ENCODE measurements around the gene C10orf90.

Gene C10orf90

DNA sequence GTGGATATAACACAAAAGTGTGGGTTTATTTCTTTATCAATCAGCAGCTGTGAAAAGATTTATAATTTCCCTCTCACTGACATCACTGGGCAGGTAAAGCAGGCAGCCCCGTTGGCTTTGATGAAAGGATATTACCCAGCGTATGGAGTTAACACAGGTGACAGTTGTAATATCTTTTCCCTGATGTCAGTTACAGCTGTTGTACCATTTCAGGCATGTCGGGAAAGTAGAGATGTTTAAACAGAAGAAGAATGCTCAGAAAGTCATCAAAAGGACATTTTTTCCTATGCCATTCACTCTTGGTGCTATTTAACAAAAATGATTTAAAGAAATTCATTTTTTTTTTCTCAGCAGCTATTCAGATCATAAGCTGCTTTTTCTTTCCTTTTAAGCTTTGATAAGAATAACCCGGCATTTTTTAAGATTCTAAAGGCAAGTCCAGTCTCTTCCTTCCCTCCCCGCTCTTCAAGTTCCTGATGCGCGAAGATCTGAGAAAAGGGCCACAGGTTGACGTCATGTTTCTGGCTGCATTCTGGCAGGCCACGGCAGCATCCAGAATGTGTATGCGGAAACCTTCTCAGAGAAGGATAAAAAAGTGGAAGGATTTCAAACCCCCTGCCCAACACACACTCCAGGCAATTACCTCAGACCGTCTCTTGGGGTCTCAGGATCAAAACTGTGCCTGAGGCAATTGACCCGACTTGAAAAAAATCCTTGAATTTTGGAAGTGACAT, 249.8 kb downstream of the C10orf90 start:
- H3K4me3 Mint-ChIP-seq: no peak overlapping the region
- H3K36me3 Mint-ChIP-seq: no peaks in the 10 kb centered on the region
- ATAC-seq: no peak
- H3K9me3 Mint-ChIP-seq: peaks cover 21% of the 10 kb centered on the region
- no peak overlapping the region for H3K27ac Mint-ChIP-seq
- H3K27me3 Mint-ChIP-seq: no peaks in the 10 kb centered on the region
- no peaks in the 10 kb centered on the region for H3K4me1 Mint-ChIP-seq

DNA sequence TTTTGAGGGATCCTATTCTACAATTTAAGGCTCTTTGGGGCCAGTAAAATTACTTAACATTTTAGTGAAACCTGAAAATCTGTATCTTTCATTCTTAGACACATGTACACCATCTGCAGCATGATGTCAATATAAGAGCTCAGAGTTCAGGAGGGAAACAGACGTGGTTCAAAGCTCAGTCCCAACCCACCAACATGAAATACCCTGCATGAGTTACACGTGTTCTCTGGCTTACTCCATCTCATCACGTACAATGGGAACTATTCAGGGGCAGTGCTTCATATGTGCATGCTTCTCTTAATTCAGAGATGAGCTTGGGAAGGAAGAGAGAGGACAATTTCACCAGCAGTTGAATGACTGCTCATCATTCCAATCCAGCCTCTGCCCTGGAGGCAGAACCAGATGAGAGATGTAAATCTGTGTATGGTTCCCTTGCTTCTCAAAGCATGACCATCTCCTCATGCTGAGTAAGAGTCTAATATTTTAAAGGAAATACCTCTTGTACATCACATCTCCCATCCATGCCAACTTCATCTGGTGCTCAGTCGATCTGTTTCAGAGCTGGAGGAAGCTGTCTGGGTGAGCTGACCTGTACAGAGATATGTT, 253.2 kb downstream of the C10orf90 start:
- Mint-ChIP-seq H3K27me3 (no peaks in the 10 kb centered on the region), H3K9me3 (peaks cover 14% of the 10 kb centered on the region), H3K36me3 (no peaks in the 10 kb centered on the region), H3K27ac (no peak overlapping the region), H3K4me3 (no peak overlapping the region), H3K4me1 (no peaks in the 10 kb centered on the region)
- ATAC-seq: no peak

DNA sequence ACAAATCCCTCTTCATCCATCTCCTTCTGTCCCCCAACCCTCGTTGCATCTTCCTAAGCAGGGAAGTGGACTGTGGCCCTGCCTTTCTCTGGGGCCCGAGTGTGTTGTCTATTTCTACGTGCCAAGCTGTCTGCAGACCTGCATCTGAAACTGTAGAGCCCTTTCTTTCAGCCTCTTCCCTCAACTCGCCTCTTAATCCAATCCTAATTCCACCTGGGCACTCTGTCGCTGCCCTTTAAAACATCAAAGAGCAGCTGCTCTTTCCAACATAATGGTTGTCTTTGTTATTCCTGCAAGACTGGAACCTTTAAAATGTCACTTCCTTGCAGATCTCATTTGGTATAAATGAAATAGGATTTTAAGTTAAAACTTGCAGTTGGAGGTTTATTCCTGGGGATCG, 260.7 kb downstream of the C10orf90 start:
- Mint-ChIP-seq H3K4me1 (no peaks in the 10 kb centered on the region), H3K36me3 (no peaks in the 10 kb centered on the region), H3K4me3 (no peak overlapping the region), H3K27ac (no peak overlapping the region), H3K27me3 (no peaks in the 10 kb centered on the region), H3K9me3 (peaks cover 4% of the 10 kb centered on the region)
- ATAC-seq: no peak

DNA sequence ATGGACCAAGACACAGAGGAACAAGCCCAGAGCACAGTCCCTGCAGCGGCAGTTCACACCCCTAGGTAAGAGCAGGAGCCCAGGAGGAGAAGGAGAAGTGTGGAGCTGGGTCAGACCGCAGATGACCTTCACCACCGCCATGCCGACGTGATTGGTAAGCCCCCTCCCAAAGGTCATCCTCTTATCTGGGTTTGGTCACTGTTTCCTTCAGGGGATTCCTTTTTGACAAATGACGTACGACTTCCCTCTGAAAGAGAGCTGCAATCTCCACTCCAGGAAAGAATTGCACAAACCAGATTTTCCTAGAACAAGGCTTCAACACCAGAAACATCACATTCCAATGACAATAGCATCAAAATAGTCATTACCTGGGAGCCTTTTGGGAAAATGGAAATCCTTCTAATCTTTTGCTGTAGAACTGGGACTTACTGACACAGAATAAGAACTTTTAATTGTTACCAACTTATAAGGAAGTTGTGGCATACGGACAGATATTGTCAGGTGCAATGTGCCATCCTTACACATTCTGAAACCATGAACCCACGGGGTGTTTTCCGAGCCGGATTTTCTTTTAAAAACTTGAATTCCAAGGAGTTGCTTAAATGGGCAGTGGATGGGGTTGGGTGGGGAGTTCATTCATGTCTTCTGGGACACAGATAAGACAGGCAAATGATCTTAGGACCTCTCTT, 261.4 kb downstream of the C10orf90 start:
- ATAC-seq: peak; percentile 74
- H3K36me3 Mint-ChIP-seq: no peaks in the 10 kb centered on the region
- H3K4me3 Mint-ChIP-seq: no peak overlapping the region
- H3K27me3 Mint-ChIP-seq: no peaks in the 10 kb centered on the region
- peaks cover 4% of the 10 kb centered on the region for H3K9me3 Mint-ChIP-seq
- no peaks in the 10 kb centered on the region for H3K4me1 Mint-ChIP-seq
- no peak overlapping the region for H3K27ac Mint-ChIP-seq

DNA sequence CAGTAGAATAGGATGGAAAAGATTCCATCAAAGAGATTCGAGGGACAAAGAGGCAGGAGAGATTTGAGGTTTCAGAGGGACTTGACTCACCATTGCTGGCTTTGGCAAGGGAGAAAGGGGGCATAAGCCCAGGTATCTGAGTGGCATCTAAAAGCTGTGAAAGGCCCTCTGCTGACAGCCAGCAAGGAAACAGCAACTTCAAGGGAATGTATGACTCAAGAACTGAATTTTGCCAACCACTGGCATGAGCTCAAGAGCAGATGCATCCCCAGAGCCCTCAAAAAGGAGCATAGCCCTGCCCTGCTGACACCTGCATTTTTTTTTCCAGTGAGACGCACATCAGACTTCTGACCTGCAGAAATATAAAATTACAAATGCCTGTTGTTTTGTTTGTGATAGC, 262.7 kb downstream of the C10orf90 start:
- no peak overlapping the region for H3K27ac Mint-ChIP-seq
- no peak overlapping the region for H3K4me3 Mint-ChIP-seq
- no peak for ATAC-seq
- H3K4me1 Mint-ChIP-seq: no peaks in the 10 kb centered on the region
- peaks cover 4% of the 10 kb centered on the region for H3K9me3 Mint-ChIP-seq
- H3K36me3 Mint-ChIP-seq: no peaks in the 10 kb centered on the region
- no peaks in the 10 kb centered on the region for H3K27me3 Mint-ChIP-seq

DNA sequence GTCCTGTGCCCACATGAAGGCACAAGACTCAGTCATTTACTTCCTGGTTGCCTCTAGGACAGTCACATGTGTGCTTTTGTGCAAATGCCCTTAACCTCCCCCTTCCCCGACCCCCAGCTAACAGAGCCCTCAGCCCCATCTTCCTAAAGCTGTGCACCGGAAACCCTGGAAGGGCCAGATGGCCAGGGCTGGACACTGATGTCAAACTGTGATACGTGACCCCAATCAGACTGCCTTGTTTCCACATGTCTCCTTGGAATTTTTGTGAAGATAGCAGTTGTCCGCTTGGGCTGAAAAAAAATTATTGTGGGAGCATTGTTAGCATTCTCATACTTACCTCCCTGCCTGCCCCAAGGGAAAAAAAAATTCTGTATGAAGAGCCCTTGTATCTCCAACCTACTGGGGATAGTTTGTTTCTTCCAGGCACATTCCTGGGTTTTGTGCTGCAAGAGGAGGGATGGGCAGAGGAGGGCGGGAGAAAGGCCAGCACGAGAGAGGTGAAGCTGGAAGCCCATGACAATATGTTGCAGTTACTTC, 265.2 kb downstream of the C10orf90 start:
- H3K4me3 Mint-ChIP-seq: no peak overlapping the region
- H3K36me3 Mint-ChIP-seq: no peaks in the 10 kb centered on the region
- no peak overlapping the region for H3K27ac Mint-ChIP-seq
- ATAC-seq: no peak
- H3K9me3 Mint-ChIP-seq: peaks cover 4% of the 10 kb centered on the region
- H3K27me3 Mint-ChIP-seq: no peaks in the 10 kb centered on the region
- H3K4me1 Mint-ChIP-seq: no peaks in the 10 kb centered on the region

DNA sequence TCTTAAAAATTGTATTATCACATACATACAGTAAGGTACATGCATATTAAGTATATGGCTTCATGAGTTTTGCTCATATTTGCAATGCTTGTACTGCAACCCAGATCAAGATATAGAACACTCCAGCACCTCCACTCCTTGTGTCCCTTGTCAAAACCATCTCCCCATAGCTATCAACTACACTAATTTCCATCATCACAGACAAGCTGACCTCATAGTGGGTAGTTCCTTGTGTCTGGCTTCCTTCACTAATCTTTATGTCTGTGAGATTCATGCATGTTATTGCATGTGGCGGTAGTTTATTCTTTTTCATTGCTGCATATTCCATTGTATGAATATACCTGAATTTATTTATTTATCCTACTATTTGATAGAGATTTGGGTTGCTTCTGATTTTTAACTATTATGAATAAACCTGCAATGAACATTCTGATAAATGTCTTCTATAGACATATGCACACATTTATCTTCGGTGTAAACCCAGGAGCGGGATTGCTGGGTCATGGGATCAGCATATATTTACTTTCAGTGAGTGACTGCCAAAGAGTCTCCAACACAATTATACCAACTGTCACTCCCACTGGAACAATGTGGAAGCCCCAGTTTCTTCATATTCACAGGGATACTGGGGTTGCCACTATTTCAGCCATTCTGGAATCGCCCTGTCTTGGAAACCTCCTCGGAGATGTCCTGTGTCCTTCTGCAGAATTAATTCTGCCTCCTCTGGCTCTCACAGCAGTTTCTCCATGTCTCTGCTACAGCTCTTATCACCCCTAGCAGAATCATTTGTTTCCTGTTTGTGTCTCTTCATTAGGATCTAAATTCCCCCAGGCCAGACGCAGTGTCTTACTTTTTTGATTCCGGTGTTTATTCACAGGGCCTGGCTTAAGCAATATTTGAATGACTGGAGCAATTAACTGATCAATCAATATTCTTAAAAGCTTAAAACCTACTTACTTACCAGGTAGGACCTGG, 267.5 kb downstream of the C10orf90 start:
- H3K4me3 Mint-ChIP-seq: no peak overlapping the region
- H3K27me3 Mint-ChIP-seq: no peaks in the 10 kb centered on the region
- ATAC-seq: no peak
- H3K9me3 Mint-ChIP-seq: peaks cover 4% of the 10 kb centered on the region
- H3K27ac Mint-ChIP-seq: no peak overlapping the region
- H3K4me1 Mint-ChIP-seq: no peaks in the 10 kb centered on the region
- no peaks in the 10 kb centered on the region for H3K36me3 Mint-ChIP-seq

DNA sequence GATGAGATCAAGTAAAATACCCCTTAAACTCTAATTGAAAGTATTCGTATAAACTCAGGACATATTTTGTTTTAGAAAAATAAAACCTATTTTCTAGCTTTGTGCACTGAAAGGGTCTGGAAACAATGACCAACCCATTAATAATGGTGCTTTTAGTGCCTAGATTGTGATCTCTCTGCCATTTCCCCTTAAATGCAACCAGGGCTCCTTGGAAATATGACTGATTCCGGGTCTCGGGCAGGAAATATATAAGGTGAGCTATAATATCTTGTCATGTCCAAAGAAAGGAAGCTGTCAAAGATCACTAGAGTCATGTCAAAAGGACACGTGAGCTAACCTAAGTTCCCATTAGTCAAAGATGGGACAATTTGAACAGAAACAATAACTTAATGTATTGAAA, 269.9 kb downstream of the C10orf90 start:
- no peak for ATAC-seq
- H3K27ac Mint-ChIP-seq: no peak overlapping the region
- H3K36me3 Mint-ChIP-seq: no peaks in the 10 kb centered on the region
- H3K9me3 Mint-ChIP-seq: peaks cover 6% of the 10 kb centered on the region
- no peak overlapping the region for H3K4me3 Mint-ChIP-seq
- H3K27me3 Mint-ChIP-seq: no peaks in the 10 kb centered on the region
- no peaks in the 10 kb centered on the region for H3K4me1 Mint-ChIP-seq

DNA sequence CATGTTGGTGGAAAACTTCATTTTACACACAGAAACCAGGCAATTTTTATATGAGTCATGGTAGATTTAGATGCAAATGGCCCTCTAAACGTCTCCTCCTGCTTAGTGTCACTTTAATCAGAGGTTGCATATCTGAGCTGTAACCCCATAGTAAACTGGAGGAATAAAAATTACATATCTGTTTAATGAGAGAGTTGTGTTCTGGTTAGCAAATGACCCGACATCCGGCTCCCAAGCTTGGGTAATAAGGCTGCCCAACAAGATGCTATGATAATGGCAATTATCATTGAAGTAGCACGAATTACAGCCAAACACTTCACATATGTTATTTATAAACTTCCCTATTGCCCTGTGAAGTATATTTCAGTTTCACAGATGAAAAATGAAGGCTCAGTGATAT, 271.6 kb downstream of the C10orf90 start:
- no peaks in the 10 kb centered on the region for H3K36me3 Mint-ChIP-seq
- ATAC-seq: no peak
- no peaks in the 10 kb centered on the region for H3K4me1 Mint-ChIP-seq
- H3K27ac Mint-ChIP-seq: no peak overlapping the region
- H3K27me3 Mint-ChIP-seq: no peaks in the 10 kb centered on the region
- no peak overlapping the region for H3K4me3 Mint-ChIP-seq
- H3K9me3 Mint-ChIP-seq: peaks cover 5% of the 10 kb centered on the region

DNA sequence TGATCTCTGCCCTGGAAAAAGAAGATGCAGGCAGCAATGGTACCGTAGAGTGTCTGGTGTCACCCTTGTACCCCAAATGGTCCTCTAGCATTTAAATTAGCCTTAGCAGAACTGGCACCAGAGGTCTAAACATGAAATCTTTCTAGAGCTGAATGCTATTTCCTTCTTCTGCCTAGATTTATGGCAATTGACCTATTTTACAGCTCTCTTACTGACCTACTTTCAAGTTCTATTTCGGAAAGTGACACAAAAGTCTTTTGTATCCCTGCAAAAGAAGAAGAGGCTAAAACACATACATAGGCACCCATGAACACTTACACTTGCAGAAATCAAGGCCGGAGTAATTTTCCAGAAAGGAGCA, 272.1 kb downstream of the C10orf90 start:
- no peaks in the 10 kb centered on the region for H3K36me3 Mint-ChIP-seq
- H3K27ac Mint-ChIP-seq: no peak overlapping the region
- H3K9me3 Mint-ChIP-seq: peaks cover 5% of the 10 kb centered on the region
- H3K4me1 Mint-ChIP-seq: no peaks in the 10 kb centered on the region
- no peak for ATAC-seq
- H3K4me3 Mint-ChIP-seq: no peak overlapping the region
- no peaks in the 10 kb centered on the region for H3K27me3 Mint-ChIP-seq

DNA sequence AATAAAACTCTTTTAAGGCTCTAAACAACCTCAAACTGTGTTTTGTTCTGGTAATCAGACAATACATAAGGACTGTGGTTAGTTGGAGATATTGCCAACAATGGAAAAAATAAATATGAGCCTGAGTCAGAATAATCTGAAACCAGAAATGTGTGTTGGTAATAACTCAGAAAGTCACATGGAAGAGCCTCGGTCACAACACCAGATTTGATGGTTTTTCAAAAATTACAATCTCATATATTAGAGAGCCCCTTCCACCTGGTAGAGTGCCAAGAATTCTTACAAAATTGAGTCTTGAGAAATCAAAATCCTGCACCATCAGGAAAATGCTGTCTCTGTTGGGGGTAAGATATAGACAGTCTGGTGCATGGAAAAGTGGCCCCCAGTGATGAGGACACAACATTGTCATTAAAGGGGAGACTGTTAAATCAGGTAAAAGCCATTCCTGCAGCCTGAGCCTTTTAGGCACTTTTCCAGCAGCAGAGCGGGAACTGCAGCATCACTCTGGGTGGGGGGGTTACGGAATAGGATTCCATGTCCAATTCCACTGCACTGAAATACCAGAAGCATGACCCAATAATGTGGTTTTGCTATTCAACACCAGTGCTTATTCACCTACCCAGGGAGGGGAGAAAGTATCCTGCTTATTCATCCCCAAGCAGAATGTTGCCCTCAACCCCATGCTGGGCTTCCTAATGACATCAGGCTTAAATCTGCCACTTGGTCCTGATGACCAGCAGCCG, 272.7 kb downstream of the C10orf90 start:
- Mint-ChIP-seq H3K4me3 (no peak overlapping the region), H3K27me3 (no peaks in the 10 kb centered on the region), H3K36me3 (no peaks in the 10 kb centered on the region), H3K27ac (no peak overlapping the region), H3K9me3 (peaks cover 5% of the 10 kb centered on the region), H3K4me1 (no peaks in the 10 kb centered on the region)
- no peak for ATAC-seq

DNA sequence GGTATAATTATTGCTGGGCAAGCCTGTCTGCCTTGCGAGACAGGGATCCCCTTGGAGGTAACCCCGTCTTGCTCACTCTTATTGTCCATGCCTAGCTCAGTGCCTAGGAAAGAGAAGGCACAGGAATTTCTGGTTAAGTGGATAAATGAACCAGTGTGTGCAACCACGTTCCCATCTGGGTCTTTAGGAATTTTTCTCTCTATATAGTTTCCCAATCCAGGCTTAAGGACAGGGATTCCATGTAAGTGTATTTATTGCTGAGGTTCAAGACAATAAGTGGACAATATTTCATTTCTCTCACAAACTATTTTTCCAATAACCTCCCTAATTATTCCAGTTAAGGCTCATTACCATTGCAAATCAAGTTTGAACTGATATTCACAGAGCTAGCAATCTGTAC, 273.3 kb downstream of the C10orf90 start:
- Mint-ChIP-seq H3K36me3 (no peaks in the 10 kb centered on the region), H3K4me1 (no peaks in the 10 kb centered on the region), H3K27me3 (no peaks in the 10 kb centered on the region), H3K4me3 (no peak overlapping the region), H3K27ac (no peak overlapping the region), H3K9me3 (peaks cover 5% of the 10 kb centered on the region)
- no peak for ATAC-seq

DNA sequence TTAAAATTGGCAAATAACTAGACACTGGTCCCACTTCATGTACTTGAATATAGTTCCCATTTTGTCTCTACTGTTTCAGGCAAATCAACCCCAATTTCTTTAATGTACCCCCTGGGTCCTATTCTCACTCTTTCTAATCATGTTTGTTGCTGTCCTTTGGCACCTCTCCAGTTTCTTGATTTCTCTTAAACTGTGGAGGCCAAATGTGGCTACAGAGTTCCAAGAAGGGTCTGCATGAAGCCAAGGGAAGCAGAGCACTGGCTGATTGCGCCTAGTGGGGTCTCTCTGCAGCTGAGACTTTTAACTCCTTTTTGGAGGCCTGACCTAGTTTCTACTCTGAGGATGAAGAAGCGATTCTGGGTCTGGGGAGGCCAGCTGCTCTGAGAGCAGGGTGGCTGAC, 275.5 kb downstream of the C10orf90 start:
- H3K4me3 Mint-ChIP-seq: no peak overlapping the region
- H3K9me3 Mint-ChIP-seq: peaks cover 5% of the 10 kb centered on the region
- ATAC-seq: no peak
- H3K36me3 Mint-ChIP-seq: no peaks in the 10 kb centered on the region
- H3K4me1 Mint-ChIP-seq: no peaks in the 10 kb centered on the region
- no peak overlapping the region for H3K27ac Mint-ChIP-seq
- H3K27me3 Mint-ChIP-seq: no peaks in the 10 kb centered on the region

DNA sequence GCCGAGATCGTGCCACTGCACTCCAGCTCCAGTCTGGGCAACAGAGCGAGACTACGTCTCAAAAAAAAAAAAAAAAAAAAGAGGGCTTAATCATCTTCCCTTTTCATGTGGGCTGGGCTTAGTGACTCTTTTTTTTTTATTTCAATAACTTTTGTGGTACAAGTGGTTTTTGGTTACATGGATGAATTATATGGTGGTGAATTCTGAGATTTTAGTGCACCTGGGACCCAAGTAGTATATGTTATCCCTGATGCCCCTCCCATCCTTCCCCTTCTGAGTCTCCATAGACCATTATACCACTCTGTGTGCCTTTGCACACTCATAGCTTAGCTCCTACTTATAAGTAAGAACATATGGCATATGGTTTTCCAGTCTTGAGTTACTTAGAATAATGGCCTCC, 277.4 kb downstream of the C10orf90 start:
- no peaks in the 10 kb centered on the region for H3K36me3 Mint-ChIP-seq
- no peak overlapping the region for H3K4me3 Mint-ChIP-seq
- H3K27ac Mint-ChIP-seq: no peak overlapping the region
- no peaks in the 10 kb centered on the region for H3K27me3 Mint-ChIP-seq
- H3K4me1 Mint-ChIP-seq: no peaks in the 10 kb centered on the region
- peaks cover 5% of the 10 kb centered on the region for H3K9me3 Mint-ChIP-seq
- no peak for ATAC-seq
